PC-9 (cell line): ENCODE measurements around the gene ERVFRD-1.

Source experiments
- CTCF ChIP-seq: fragments of 200-600 bp; sonication (generic); conservative IDR thresholded peaks from 2 replicates; pipeline ENCODE4 v1.6.1; 2017; ENCODE audit warnings: mixed run types, antibody characterized with exemption, mild to moderate bottlenecking, moderate library complexity
- EZH2 ChIP-seq: fragments of 200-600 bp; sonication (generic); IDR thresholded peaks from 2 replicates; pipeline ENCODE4 v1.8.0; 2017; ENCODE audit warnings: antibody characterized with exemption, low read depth

- TF ChIP-seq CTCF (no peak), EZH2 (no peak)
These were observed 19.1 kb upstream of the ERVFRD-1 start for GRCh38 chr6:11130605-11131004.
